SKM-1 (cell line): ENCODE measurements around the gene FAM107A.

Experiments
- DNase-seq: peaks from one replicate; lab custom pipeline; 2025; ENCODE audit not compliant: unreplicated experiment; lab: John Stamatoyannopoulos, UW

FAM107A gene, protein sequence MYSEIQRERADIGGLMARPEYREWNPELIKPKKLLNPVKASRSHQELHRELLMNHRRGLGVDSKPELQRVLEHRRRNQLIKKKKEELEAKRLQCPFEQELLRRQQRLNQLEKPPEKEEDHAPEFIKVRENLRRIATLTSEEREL

GRCh38 chr3:58577269-58577821 is at the start of gene FAM107A:
TSS of gene FAM107A (minus strand) at chr3:58577391. CDS start at chr3:58569860, 7,531 bp downstream.
- DNase-seq, result no peak

DNA sequence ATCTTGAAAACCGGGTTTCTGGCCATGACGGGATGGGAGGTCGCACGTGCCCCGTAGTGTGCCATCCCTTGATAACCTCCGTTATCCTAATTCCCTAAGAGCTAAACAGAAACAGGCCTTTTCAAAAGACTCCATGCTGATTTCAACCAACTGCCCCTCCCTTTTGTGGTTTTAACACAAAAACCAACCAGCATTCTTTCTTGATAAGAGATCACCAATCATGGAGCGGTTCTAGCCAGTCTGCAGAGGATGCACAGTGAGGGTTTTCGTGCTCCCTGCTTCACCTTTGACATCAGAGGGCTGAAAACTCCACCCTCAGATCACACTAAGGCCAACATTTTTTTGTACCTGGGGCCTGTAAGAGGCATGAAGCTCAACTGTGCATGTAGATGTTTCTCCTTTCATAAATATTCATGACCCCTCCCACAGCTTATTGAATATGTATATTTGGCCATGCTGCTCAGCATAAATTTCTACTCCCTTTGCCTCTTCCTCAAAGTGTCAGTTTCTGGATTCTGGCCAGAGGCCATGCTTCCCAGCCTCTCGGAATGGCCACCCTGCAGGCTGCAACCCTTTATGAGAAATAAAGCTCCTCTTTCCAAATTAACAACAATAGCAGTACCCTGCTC is 48.1 kb upstream of the FAM107A start:
- DNase-seq, result no peak

DNA sequence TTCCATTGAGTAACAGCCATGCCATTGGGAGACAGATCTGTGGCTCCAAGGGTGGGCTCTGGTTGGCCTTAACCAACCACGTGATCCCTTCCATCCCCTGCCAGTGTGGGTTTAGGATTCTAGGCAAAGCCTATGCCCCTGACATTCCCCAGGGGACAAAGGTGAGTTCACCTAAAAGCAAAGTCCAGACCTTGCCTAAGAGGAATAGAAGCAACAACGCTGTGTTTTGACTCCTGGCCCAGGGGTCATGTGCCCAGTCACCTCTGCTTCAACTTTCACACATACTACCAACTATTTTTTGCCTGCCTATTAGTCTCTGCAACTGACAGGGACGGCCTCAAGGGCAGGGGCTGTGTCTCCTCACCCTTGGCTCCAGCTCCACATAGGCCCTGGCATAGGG is 47.4 kb upstream of the FAM107A start:
- DNase-seq, result no peak

- no peak for DNase-seq
Observed at GRCh38 chr3:58623961-58624360, 46.8 kb upstream of the FAM107A start.

DNA sequence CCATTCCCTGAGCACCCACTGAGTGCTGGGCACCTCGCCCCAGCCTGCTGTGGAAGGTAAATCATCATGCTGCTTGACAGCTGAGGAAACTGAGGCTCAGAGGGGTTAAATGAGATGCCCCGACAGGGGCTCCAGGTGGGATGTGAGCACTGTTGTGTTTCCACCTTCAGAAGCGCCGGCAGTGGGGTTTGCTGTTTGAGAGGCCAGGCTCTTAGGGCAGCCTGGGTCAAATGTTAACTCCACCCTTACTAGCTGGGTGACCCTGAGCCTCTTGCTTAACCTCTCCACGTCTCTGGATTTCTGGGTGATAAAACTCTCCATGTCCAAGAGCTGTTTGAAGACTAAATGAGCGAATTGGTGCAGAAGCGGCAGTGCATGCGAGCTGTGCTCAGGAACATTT is 46.3 kb upstream of the FAM107A start:
- DNase-seq, result no peak

DNA sequence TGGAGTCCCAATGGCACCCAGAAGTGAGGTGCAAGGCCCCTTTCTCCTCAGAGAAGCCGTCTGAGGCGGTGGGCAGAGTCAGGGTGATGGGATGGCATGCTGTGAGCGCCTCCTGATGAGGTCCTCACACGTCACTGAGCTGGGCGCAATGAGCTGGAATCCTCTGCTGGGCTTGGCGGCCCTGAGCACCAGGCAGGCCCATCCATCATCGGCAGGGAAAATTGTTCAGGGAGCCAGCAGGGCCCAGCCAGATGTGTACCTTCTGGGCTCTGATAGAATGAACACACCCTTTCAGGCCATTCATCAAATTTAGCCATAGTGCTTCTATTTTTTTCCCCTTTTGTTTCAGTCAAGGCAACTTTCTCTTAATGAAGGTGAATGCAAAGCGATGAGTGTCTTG is 45.7 kb upstream of the FAM107A start:
- DNase-seq, result no peak

- no peak for DNase-seq
Observed at GRCh38 chr3:58622436-58622835, 45.2 kb upstream of the FAM107A start.

DNA sequence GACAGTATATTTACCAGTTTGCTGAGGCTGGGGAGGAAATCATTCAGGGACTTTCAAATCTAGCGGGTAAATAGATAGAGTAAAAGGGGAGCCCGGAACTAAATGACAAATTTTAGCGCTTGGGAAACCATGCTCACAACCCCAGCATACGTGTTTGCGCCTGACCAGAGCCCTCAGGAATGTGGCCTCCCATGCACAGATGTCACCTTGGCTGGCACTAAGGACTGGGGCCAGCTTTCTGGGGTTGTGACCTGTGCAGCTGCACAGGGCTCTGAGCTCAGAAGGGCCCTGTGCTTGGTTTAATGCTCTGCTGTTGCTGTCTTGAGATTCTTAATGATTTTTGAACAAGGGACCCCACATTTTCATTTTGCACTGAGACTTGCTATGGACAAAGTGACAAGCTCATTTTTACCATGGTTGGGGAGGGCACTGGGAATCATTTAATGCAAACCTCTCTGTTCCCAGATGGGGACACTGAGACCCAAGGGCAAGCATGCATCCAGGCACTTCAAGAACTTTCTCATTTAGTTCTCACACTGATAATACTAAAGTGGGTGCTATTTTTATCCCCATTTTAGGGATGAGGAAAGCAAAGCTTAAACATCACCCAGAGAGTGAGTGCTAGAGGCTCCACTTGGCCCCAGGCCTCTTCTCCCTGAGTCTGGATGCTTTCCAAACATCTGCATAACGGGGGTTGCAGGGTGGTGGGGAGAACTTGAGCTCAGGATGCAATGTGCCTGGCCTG is 44.1 kb upstream of the FAM107A start:
- no peak for DNase-seq

DNA sequence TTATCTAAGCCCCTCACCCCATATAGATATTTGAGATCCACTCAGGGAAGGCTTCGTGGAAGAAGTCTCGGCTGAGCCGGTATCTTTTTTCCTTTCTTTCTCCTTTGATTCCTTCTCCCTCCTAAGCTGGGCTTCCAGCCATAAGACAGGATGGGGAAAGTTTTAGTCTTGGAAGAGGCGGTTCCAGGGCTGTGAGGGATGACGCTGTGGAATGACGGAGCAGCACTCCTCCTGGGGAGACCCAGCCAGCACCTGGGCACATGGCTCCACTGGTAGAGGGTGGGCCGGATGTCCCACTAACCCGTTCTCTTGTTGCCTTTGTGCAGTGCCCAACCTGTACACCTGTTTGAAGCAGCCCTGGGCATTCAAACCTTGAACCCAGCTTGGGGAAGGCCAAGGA is 43.2 kb upstream of the FAM107A start:
- DNase-seq, result no peak

- no peak for DNase-seq
Observed at GRCh38 chr3:58617338-58617761, 40.2 kb upstream of the FAM107A start.

- no peak for DNase-seq
Observed at GRCh38 chr3:58613236-58614132, 36.3 kb upstream of the FAM107A start.

DNA sequence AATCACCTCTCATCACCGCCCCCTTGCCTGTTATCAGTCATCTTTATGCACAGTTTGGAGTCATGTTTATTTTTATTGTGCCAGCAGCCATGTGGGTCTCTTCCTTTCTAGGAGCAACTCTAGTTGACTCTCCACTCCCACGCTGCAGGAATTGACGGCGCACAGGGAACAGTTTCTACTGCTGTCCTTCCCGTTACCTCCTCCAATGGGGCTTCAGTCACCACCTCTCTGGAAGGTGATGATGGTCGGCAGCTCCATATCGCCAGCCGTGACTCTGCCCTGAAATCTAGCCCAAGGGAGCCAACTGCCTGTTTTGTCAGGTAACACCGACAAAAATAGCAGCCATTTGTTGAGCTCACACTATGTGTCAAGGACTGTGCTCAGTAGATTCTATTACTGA is 35.6 kb upstream of the FAM107A start:
- no peak for DNase-seq

GRCh38 chr3:58609990-58610389 is 32.8 kb upstream of the FAM107A start:
- DNase-seq, result no peak

DNA sequence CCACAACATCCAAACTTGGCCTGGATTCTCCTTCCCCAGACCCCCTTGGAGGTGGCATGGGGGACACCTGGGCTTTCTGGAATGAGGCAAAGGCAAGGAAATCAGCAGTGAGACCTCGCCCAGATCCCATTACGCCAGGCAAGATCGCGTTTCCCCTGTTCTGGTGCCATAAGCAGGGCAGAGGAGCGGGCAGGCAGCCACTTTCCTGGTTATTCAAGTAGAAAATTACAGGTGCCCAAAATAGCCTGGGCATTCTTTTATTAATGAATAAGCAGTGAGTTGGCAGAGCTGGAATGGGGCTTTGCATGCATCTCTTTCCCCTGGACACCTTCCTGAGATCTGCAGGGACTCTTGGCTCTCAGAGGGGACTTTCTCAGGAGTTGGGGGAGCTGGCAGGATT is 31.5 kb upstream of the FAM107A start:
- DNase-seq, result no peak

- no peak for DNase-seq
Observed at GRCh38 chr3:58607816-58608215, 30.6 kb upstream of the FAM107A start.

GRCh38 chr3:58606693-58607092 is 29.5 kb upstream of the FAM107A start:
- DNase-seq, result no peak

GRCh38 chr3:58604031-58604430 is 26.8 kb upstream of the FAM107A start:
- DNase-seq, result no peak

- DNase-seq, result no peak
Observed at GRCh38 chr3:58603606-58604005, 26.4 kb upstream of the FAM107A start.

DNA sequence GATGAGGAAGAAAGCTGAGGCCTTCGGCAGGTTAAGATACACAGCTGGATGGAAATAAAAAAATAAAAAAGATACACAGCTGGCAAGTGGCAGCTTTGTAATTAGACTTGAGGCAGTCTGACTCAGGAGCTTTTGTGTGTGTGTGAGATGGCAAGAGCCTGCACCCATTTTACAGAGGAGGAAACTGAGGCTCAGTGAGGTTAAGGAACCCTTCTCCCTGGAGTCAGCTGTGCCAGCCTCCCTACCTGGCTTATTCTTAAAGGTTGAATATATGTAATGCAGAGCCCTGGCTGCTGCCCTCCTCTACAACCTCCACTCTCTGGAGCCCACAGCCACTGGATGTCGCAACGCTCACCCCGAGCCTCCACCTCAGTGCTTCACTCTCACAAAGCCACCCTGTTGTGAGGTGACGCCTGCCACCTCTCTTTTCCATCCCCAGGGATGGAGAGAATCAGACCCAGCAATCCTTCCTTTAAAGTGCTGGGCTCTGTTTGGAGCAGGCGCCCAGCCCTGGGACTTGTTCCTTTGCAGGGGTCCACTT is 20.6 kb upstream of the FAM107A start:
- DNase-seq, result no peak

DNA sequence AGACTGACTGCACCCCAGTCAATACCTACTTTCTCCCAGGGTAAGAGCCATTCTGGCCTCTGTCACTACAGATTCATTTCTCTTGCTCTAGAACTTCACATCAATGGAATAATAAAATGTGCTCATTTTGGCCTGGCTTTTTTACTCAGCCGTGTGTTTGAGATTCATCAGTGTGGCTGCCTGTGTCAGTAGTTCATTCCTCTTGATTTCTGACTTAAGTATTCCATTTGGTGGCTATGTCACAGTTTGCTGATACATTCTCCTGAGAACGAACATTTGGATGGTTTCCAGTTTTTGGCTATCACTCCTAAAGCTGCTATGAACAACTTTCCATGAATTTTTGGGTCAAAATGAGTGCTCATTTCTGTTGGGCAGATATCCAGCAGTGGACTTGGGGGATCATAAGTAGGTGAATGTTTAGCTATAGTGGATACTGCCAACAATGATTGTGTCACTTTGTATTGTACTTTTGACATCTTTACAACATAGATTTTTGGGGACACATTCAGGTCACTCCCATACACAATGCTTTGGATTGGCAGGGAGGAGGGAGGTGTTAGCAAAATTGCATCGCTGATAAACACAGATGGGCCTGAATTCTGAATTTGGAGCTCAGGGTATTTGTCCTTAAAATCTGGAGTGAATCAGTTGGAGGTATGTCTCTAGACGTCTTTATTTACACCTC is 19.8 kb upstream of the FAM107A start:
- DNase-seq, result no peak
